ENCODE measurements around the gene PRDM2. TPM values are rescaled to one million over a fixed set of nuclear protein-coding genes. Genes with fewer than 3 reads are reported as not detected.
A peak's percentile ranks its signal among the peaks of the same experiment; 100 is the strongest.
"Not testable (repeated sequence)": the region's sequence is repeated elsewhere in the genome, so short reads cannot be mapped to it uniquely, and the experiment has no call there.

PRDM2 gene
- total RNA-seq, 1 donor from 2014 or later: 55.2 TPM

GRCh38 chr1:13683206-13683605 is 16.8 kb upstream of the PRDM2 start:
- peaks cover 15% of the 10 kb centered on the region for H3K27me3 Mint-ChIP-seq (ENCODE audit: low read depth)
- no peaks in the 10 kb centered on the region for H3K9me3 Mint-ChIP-seq
- H3K4me1 Mint-ChIP-seq: no peaks in the 10 kb centered on the region
- no peak overlapping the region for H3K4me3 Mint-ChIP-seq
- H3K27ac Mint-ChIP-seq (ENCODE audit: unreplicated experiment): no peak overlapping the region
- no peak for TF ChIP-seq CTCF (conservative IDR thresholded peaks at IDR 0.05)
- no peaks in the 10 kb centered on the region for H3K36me3 Mint-ChIP-seq (ENCODE audit: low read depth)
- DNase-seq (ENCODE audit: low read depth, low spot score): no peak

DNA sequence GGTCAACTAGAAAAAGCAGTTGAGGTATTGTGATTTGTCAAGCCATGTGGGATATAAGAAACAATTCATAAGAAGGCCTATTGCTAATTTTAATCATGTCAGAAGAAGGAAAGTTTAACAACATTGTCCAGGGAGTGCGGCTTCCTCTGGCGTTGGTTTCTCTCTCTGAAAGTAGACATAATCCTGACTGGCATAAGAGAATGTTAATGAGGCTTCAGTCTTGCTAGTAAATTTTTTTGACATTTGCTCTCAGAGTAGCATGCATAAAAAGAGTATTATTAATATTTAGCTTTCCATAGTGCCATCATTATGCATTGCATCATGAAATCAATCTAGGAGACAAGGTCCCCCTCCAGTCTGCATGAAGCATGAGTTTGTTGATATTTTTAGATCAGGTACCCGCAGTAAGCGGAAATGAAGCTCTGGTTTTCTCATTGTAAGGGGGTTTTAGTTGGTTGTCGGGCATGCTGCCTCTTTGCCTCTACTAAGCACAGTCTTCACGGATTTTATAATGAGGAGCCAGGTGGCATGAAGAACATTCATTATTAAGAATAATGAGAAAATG is 12.8 kb upstream of the PRDM2 start:
- no peak for DNase-seq (ENCODE audit: low read depth, low spot score)
- no peak for TF ChIP-seq CTCF (conservative IDR thresholded peaks at IDR 0.05)
- H3K27ac Mint-ChIP-seq (ENCODE audit: unreplicated experiment): no peak overlapping the region
- no peak overlapping the region for H3K4me3 Mint-ChIP-seq
- no peaks in the 10 kb centered on the region for H3K36me3 Mint-ChIP-seq (ENCODE audit: low read depth)
- H3K27me3 Mint-ChIP-seq (ENCODE audit: low read depth): peaks cover 3% of the 10 kb centered on the region
- H3K9me3 Mint-ChIP-seq: no peaks in the 10 kb centered on the region
- H3K4me1 Mint-ChIP-seq: no peaks in the 10 kb centered on the region

DNA sequence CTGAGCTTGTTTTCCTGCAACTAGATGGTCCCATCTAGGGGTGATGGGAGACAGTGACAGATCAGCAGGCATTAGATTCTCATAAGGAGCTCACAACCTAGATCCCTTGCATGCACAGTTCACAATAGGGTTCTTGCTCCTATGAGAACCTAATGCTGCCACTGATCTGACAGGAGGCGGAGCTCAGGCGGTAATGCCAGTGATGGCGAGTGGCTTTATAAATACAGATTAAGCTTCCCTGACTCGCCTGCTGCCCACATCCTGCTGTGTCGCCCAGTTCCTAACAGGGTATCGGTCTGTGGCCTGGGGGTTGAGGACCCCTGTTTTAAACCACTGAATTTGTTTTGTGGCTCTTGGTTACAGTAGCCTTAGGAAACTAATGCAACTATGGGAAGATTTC is 6.9 kb upstream of the PRDM2 start:
- not testable (repeated sequence) for DNase-seq (ENCODE audit: low read depth, low spot score); H3K36me3 Mint-ChIP-seq (ENCODE audit: low read depth); H3K4me1 Mint-ChIP-seq; H3K27ac Mint-ChIP-seq (ENCODE audit: unreplicated experiment); H3K9me3 Mint-ChIP-seq; H3K27me3 Mint-ChIP-seq (ENCODE audit: low read depth)
- peak overlapping the region; percentile 26 for H3K4me3 Mint-ChIP-seq

DNA sequence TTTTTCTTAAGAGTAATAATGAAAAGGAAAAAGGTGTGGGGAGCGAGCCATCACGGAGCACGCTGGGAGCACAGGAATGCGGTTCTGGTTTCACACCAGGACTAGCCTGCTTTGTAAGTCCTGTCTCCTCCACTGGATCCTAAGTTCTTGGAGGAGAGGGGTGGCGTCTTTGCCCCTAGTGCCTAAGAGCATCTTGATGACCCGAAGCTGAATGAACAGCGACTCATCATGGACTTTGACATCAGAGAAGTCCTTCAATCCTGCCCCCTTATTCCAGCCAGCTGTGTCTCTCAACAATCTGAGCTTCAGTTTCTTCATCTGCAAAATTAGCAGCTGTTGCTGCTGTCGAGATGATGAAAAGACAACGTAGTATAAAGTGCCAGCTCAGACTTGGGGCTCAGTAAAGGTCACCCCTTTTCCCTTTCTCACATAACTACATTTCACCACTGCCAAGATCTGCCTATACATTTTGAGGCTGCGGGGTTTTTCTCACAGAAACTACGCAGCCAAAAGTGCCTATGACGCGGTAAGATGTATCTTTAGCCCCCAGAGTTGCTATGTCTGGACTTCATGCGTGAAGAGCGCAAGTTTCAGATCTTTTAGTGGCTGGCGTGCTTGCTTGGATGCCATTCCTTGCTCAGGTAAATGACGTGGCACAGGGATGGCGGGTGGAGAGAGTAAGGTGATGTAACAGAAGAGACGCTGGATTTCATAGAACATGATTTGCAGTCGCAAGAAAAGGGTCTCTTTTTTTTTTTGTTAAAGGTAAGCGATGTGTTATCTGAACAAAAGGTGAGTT is 4.9 kb upstream of the PRDM2 start:
- Mint-ChIP-seq H3K27me3 (ENCODE audit: low read depth) (peaks cover 2% of the 10 kb centered on the region), H3K4me3 (no peak overlapping the region)
- no peak for TF ChIP-seq CTCF (conservative IDR thresholded peaks at IDR 0.05)

GRCh38 chr1:13697738-13698137 is 2.2 kb upstream of the PRDM2 start:
- Mint-ChIP-seq H3K9me3 (peaks cover 8% of the 10 kb centered on the region), H3K36me3 (ENCODE audit: low read depth) (peaks cover 14% of the 10 kb centered on the region), H3K4me1 (peaks cover 27% of the 10 kb centered on the region), H3K27me3 (ENCODE audit: low read depth) (peaks cover 2% of the 10 kb centered on the region), H3K4me3 (peak overlapping the region; percentile 66), H3K27ac (ENCODE audit: unreplicated experiment) (no peak overlapping the region)
- no peak for DNase-seq (ENCODE audit: low read depth, low spot score)
- TF ChIP-seq CTCF (conservative IDR thresholded peaks at IDR 0.05): no peak

More for the DNA sequence above, 4.9 kb upstream of the PRDM2 start:
- Mint-ChIP-seq H3K9me3 (peaks cover 8% of the 10 kb centered on the region), H3K4me1 (peaks cover 13% of the 10 kb centered on the region), H3K36me3 (ENCODE audit: low read depth) (peaks cover 11% of the 10 kb centered on the region), H3K27ac (ENCODE audit: unreplicated experiment) (no peak overlapping the region)
- DNase-seq (ENCODE audit: low read depth, low spot score): no peak

- Mint-ChIP-seq H3K9me3 (peaks cover 8% of the 10 kb centered on the region), H3K36me3 (ENCODE audit: low read depth) (peaks cover 14% of the 10 kb centered on the region), H3K4me3 (peak overlapping the region; percentile 54), H3K27me3 (ENCODE audit: low read depth) (peaks cover 2% of the 10 kb centered on the region), H3K4me1 (peaks cover 30% of the 10 kb centered on the region), H3K27ac (ENCODE audit: unreplicated experiment) (peak overlapping the region; percentile 94)
- TF ChIP-seq CTCF (conservative IDR thresholded peaks at IDR 0.05): no peak
- no peak for DNase-seq (ENCODE audit: low read depth, low spot score)
Observed at GRCh38 chr1:13699510-13699909, 478 bp upstream of the PRDM2 start.

Measured in neural crest cell (in vitro differentiated cells).